OCI-LY7 (cell line): Measurements from ENCODE around the gene CANT1. TPM values are rescaled to one million over a fixed set of nuclear protein-coding genes. Genes with fewer than 3 reads are reported as not detected.
"Not testable (repeated sequence)": the region's sequence is repeated elsewhere in the genome, so short reads cannot be mapped to it uniquely, and the experiment has no call there.

Experiments used
- BruUV-seq: library from RNA; stranded (reverse); fragments of 400-500 nt; replicated peaks from 2 replicates; lab custom pipeline; 2021; lab: Mats Ljungman, UMichigan
- CTCF ChIA-PET: fragments of 300-600 bp; sonication (Branson Sonifier 250); formaldehyde crosslinking; loops from one replicate; lab custom pipeline; 2022; ENCODE audit warnings: antibody characterized with exemption; ENCODE audit not compliant: unreplicated experiment; lab: Charles Lee
- POLR2A ChIA-PET: fragments of 300-600 bp; sonication (Branson Sonifier 250); formaldehyde crosslinking; loops from one replicate; lab custom pipeline; 2022; ENCODE audit warnings: antibody characterized with exemption; lab: Charles Lee
- DNase-seq: peaks from one replicate; pipeline ENCODE4 v3.0.0-alpha.2; 2015; ENCODE audit warnings: low spot score
- H2AFZ ChIP-seq: fragments of 200-600 bp; sonication (generic), shearing (Covaris generic); 2 replicates; pipeline ENCODE4 v1.6.1; 2014; ENCODE audit warnings: mild to moderate bottlenecking, antibody characterized with exemption, low read length, moderate library complexity
- H3K27ac ChIP-seq: fragments of 200-600 bp; sonication (generic); 2 replicates; pipeline ENCODE4 v1.5.1; 2014; ENCODE audit warnings: mixed run types, low read depth, mild to moderate bottlenecking, moderate library complexity, low read length, inconsistent platforms; ENCODE audit not compliant: poor library complexity, severe bottlenecking
- H3K36me3 ChIP-seq: fragments of 200-600 bp; sonication (generic); 2 replicates; pipeline ENCODE4 v1.6.1; 2014; ENCODE audit warnings: mild to moderate bottlenecking, antibody characterized with exemption, low read length, moderate library complexity, mixed read lengths; ENCODE audit not compliant: insufficient read depth
- H3K4me1 ChIP-seq: fragments of 200-600 bp; sonication (generic); 2 replicates; pipeline ENCODE4 v1.5.1; 2014; ENCODE audit warnings: mild to moderate bottlenecking, low read length; ENCODE audit not compliant: insufficient read depth, poor library complexity, severe bottlenecking
- H3K4me2 ChIP-seq: fragments of 200-600 bp; sonication (generic); 2 replicates; pipeline ENCODE4 v1.6.1; 2014; ENCODE audit warnings: mild to moderate bottlenecking, low read length
- H3K4me3 ChIP-seq: fragments of 200-600 bp; sonication (generic); 2 replicates; pipeline ENCODE4 v1.5.1; 2014; ENCODE audit warnings: mild to moderate bottlenecking, low read depth, low read length; ENCODE audit not compliant: poor library complexity, severe bottlenecking
- H3K79me2 ChIP-seq: fragments of 200-600 bp; sonication (generic); 2 replicates; pipeline ENCODE4 v1.6.1; 2016; ENCODE audit warnings: low read depth, mild to moderate bottlenecking, low read length, moderate library complexity, mixed read lengths; ENCODE audit not compliant: insufficient read depth
- H3K9me2 ChIP-seq: fragments of 200-600 bp; sonication (generic); 2 replicates; pipeline ENCODE4 v1.6.1; 2016; ENCODE audit warnings: mild to moderate bottlenecking, low read length, mixed read lengths; ENCODE audit not compliant: insufficient read depth
- H3K9me3 ChIP-seq: fragments of 200-600 bp; sonication (generic); 2 replicates; pipeline ENCODE4 v1.6.1; 2014; ENCODE audit warnings: mild to moderate bottlenecking, mixed run types, low read length, mixed read lengths
- H4K20me1 ChIP-seq: fragments of 200-600 bp; sonication (generic); 2 replicates; pipeline ENCODE4 v1.6.1; 2014; ENCODE audit warnings: mild to moderate bottlenecking, antibody characterized with exemption, low read length, moderate library complexity, mixed read lengths; ENCODE audit not compliant: insufficient read depth
- CTCF ChIP-seq: fragments of 200-600 bp; sonication (generic); conservative IDR thresholded peaks from 2 replicates; pipeline ENCODE4 v1.5.1; 2014; ENCODE audit warnings: mild to moderate bottlenecking, antibody characterized with exemption, low read length, moderate library complexity, mixed read lengths
- EZH2phosphoT487 ChIP-seq: fragments of 200-600 bp; sonication (generic); IDR thresholded peaks from 2 replicates; pipeline ENCODE4 v1.6.1; 2018; ENCODE audit warnings: low read depth, borderline replicate concordance, mild to moderate bottlenecking, mixed run types, antibody characterized with exemption, low read length, moderate library complexity, mixed read lengths
- intact Hi-C: fragments of 100-400 bp; cut with micrococcal nuclease; formaldehyde crosslinking; loops from one replicate; pipeline ENCODE4 v1.10.0; 2022; ENCODE audit not compliant: unreplicated experiment
- total RNA-seq, 2 experiments: library from RNA; depleted of rRNA in 1 of 2; stranded (reverse); fragments of >200 nt in 1 of 2; shearing (Covaris generic) in 1 of 2; gene quantifications; 2 replicates each; pipeline ENCODE4 v1.2.3, GENCODE V29; 2014 to 2022

Gene CANT1
- total RNA-seq, 2 experiments from 2014 or later: 37.2 to 60.5 TPM

GRCh38 chr17:78947235-78948149, 62.1 kb downstream of the CANT1 start:
- Histone ChIP-seq H3K4me3 (no peak overlapping the region), H3K9me3 (no peaks in the 10 kb centered on the region), H3K27ac (no peak overlapping the region), H3K4me1 (no peaks in the 10 kb centered on the region), H3K36me3 (no peaks in the 10 kb centered on the region), H3K79me2 (no peaks in the 10 kb centered on the region), H3K4me2 (no peak overlapping the region), H2AFZ (no peak overlapping the region), H3K9me2 (no peaks in the 10 kb centered on the region), H4K20me1 (no peaks in the 10 kb centered on the region)
- intact Hi-C loops: no loop called here
- no peak for DNase-seq
- no TSS peak for BruUV-seq
- TF ChIP-seq CTCF (no peak), EZH2phosphoT487 (no peak)
- ChIA-PET POLR2A (interaction anchor here (0.7 kb wide), 1 partner anchor 40 kb away, joined by 4 read pairs; no protein-coding TSS in a partner anchor), CTCF (no interaction called here)

DNA sequence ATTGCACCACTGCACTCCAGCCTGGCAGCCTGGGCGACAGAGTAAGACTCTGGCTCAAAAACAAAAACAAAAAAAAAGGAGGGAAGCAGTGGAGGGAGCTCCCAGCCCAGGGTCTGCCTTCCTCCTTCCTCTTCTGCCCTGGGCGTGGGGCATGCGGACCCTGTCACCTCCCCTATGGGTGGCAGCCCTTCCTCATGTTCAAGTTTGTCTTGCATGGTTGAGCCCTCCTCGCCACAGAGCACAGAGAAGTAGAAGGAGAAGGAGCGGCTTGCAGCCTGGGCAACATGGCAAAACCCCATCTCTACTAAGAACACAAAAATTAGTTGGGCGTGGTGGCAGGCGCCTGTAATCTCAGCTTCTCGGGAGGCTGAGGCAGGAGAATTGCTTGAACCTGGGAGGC, 62.9 kb downstream of the CANT1 start:
- Histone ChIP-seq H3K36me3 (no peaks in the 10 kb centered on the region), H4K20me1 (no peaks in the 10 kb centered on the region), H3K4me3 (no peak overlapping the region), H3K4me2 (no peak overlapping the region), H3K79me2 (no peaks in the 10 kb centered on the region), H3K4me1 (no peaks in the 10 kb centered on the region), H3K27ac (no peak overlapping the region), H3K9me2 (no peaks in the 10 kb centered on the region), H3K9me3 (no peaks in the 10 kb centered on the region), H2AFZ (no peak overlapping the region)
- DNase-seq: no peak
- POLR2A ChIA-PET: no interaction called here
- CTCF ChIA-PET: no interaction called here
- no peak for TF ChIP-seq EZH2phosphoT487
- TF ChIP-seq CTCF: no peak
- no TSS peak for BruUV-seq
- intact Hi-C loops: no loop called here

DNA sequence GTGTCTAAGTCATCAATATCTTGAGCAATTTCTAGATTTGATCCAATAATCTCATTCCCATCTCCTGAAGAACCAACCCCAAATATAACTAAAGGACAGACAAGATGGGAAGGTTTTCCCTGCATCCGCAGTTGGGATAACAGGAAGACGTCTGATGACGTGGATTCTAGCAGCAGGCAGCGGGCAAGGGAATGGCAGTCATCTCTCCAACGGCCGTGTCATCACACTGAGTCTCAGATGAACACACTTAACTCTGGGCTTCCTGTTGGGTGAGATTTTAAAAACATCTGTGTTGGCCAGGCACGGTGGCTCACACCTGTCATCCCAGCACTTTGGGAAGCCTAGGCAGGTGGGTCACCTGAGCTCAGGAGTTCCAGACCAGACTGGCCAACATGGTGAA, 63.4 kb downstream of the CANT1 start:
- Histone ChIP-seq H3K9me2 (no peaks in the 10 kb centered on the region), H3K36me3 (no peaks in the 10 kb centered on the region), H2AFZ (no peak overlapping the region), H3K9me3 (no peaks in the 10 kb centered on the region), H4K20me1 (no peaks in the 10 kb centered on the region), H3K27ac (no peak overlapping the region), H3K79me2 (no peaks in the 10 kb centered on the region), H3K4me1 (no peaks in the 10 kb centered on the region), H3K4me3 (no peak overlapping the region), H3K4me2 (no peak overlapping the region)
- ChIA-PET CTCF (no interaction called here), POLR2A (no interaction called here)
- BruUV-seq: no TSS peak
- intact Hi-C loops: no loop called here
- DNase-seq: no peak
- TF ChIP-seq CTCF (no peak), EZH2phosphoT487 (no peak)

DNA sequence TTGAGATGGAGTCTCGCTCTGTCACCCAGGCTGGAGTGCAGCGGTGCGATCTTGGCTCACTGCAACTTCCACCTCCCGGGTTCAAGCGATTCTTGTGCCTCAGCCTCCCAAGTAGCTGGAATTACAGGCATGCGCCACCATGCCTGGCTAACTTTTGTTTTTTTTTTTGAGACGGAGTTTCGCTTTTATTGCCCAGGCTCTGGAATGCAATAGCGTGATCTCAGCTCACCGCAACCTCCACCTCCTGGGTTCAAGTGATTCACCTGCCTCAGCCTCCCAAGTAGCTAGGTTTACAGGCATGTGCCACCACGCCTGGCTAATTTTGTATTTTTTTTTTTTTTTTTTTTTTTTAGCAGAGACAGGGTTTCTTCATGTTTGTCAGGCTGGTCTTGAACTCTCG, 64.1 kb downstream of the CANT1 start:
- H3K79me2 ChIP-seq, H3K9me3 ChIP-seq, H3K36me3 ChIP-seq, POLR2A ChIA-PET, H3K4me2 ChIP-seq, H3K27ac ChIP-seq, intact Hi-C loops, H2AFZ ChIP-seq, CTCF ChIA-PET, H3K4me1 ChIP-seq, BruUV-seq, DNase-seq, H3K9me2 ChIP-seq, H3K4me3 ChIP-seq, H4K20me1 ChIP-seq: not testable (repeated sequence)
